GM19397 (cell line): Measurements from ENCODE around the gene USP2.

Source experiments
- ATAC-seq: cut with Tn5 transposase; IDR thresholded peaks from one replicate; pipeline ENCODE4 v1.9.1; 2021; ENCODE audit warnings: mild to moderate bottlenecking, moderate library complexity; ENCODE audit not compliant: unreplicated experiment

Gene USP2

GRCh38 chr11:119307219-119307618 lies 74.3 kb downstream of the USP2 start:
- ATAC-seq = no peak

DNA sequence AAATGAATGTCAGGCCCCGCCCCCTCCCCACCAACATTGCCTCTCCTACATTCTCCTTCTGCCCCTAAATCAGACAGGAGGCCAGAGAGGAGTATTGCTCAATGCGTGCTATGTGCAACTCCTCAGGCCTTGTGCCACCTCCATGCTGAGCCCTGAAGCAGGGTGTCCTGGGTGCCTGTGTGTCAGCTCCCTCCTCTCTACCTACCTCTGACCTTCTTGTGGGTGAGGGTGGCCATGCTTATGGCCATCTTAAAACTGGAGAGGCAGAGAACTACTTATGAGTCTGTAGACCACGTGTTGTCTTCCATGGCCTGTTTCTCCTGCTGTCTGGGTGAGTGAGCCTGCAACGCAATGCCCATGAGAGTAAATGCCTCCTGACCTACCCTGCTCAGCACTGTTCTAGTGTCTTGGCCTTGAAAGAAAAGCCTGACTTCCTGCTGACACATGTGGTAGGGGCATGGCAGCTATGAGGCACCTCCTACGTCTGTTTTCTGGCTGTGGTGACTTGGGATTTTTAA lies 75.1 kb downstream of the USP2 start:
- ATAC-seq = no peak

DNA sequence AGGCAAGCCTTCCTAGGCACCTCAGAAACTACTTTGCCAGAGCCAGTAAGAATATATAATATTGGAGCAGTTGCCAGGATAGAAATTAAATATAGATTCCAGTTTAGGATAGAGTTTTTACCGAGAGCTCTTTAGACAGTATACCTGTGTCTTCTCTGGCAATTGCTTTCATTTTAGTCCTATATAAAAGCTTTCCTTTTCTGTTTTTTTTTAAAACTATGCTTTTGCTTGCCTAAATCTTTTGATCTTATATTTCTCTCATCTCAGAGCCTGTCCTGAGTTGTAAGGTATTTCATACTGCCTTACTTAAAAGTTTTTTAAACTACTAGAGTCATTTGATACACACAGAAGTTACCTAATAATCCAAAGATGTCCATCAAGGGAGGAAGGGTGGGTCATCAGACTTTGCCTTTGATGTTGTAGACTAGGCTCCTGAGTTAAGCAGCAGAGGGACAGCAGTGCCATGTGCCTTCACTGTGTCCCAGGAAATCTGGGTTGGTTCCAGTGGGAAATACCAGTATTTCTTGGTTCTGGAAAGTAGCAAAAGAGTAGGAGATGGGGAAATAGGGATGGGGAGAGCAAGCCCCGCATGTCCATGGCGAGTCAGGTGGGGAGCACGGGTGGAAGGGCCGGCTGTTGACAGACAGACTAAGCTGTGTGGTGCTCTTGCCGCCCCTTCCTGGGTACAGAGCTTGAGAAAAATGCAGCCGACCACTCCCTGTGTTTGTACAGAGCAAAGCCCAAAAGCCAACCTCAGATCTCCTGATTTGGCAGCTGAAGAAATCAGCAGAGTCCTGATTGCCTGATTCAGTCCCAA lies 75.7 kb downstream of the USP2 start:
- no peak for ATAC-seq
